Activated CD4-positive, alpha-beta T cell treated with anti-CD3 and anti-CD28 coated beads, Interleukin-2, amount 10 ng/mL, durations not matched to agents 24 days and 14 days (primary cell): ENCODE results near the gene IMP4. TPM values are rescaled to one million over a fixed set of nuclear protein-coding genes. Genes with fewer than 3 reads are reported as not detected.

Experiments used
- DNase-seq: peaks from one replicate; pipeline ENCODE4 v3.0.0; 2022
- H3K27ac Mint-ChIP-seq: one replicate; pipeline ENCODE4 v1.8.0; 2022; ENCODE audit warnings: mild to moderate bottlenecking, mixed read lengths
- H3K27me3 Mint-ChIP-seq: one replicate; pipeline ENCODE4 v1.8.0; 2022; ENCODE audit warnings: mixed read lengths
- H3K36me3 Mint-ChIP-seq: one replicate; pipeline ENCODE4 v1.8.0; 2022; ENCODE audit warnings: low read depth, mild to moderate bottlenecking, mixed read lengths
- H3K4me1 Mint-ChIP-seq: one replicate; pipeline ENCODE4 v1.8.0; 2021; ENCODE audit warnings: mixed read lengths
- H3K4me3 Mint-ChIP-seq: one replicate; pipeline ENCODE4 v1.8.0; 2022; ENCODE audit warnings: mild to moderate bottlenecking, moderate library complexity, mixed read lengths
- H3K9me3 Mint-ChIP-seq: one replicate; pipeline ENCODE4 v1.8.0; 2021; ENCODE audit warnings: mixed read lengths
- intact Hi-C: fragments of 100-400 bp; cut with micrococcal nuclease; formaldehyde crosslinking; loops from one replicate; pipeline ENCODE4 v1.15.1; 2023
- total RNA-seq: library from RNA; stranded (reverse); gene quantifications from 2 replicates; pipeline ENCODE4 v1.2.3, GENCODE V29; 2022

IMP4 gene
- total RNA-seq, 1 donor from 2014 or later: 178 TPM

GRCh38 chr2:130355578-130356431 lies 13.1 kb downstream of the IMP4 start, which contains the start of gene PTPN18:
Gene PTPN18 (plus strand): TSS chr2:130356056. CDS start chr2:130356108, 52 bp downstream.
- H3K27ac Mint-ChIP-seq: peak within 1 kb of the TSS; percentile 15
- H3K4me1 Mint-ChIP-seq: peaks cover 12% of the 10 kb centered on the region

GRCh38 chr2:130357864-130358263 lies 15.2 kb downstream of the IMP4 start:
- H3K27me3 Mint-ChIP-seq: peaks cover 3% of the 10 kb centered on the region
- H3K36me3 Mint-ChIP-seq: no peaks in the 10 kb centered on the region
- intact Hi-C loops: loop anchor here (5.0 kb wide), 1 partner anchor 34 kb away; no protein-coding TSS in a partner anchor
- no peak overlapping the region for H3K4me3 Mint-ChIP-seq
- H3K4me1 Mint-ChIP-seq: peaks cover 12% of the 10 kb centered on the region
- H3K27ac Mint-ChIP-seq: no peak overlapping the region
- no peak for DNase-seq
- no peaks in the 10 kb centered on the region for H3K9me3 Mint-ChIP-seq

More at GRCh38 chr2:130355578-130356431, 13.1 kb downstream of the IMP4 start, which contains the start of gene PTPN18:
- H3K27me3 Mint-ChIP-seq: no peaks in the 10 kb centered on the region
- intact Hi-C loops: loop anchor here (1.0 to 5.0 kb wide), 3 partner anchors 14 to 36 kb away; partner anchors contain the start of gene IMP4
- peaks cover 3% of the 10 kb centered on the region for H3K36me3 Mint-ChIP-seq
- H3K9me3 Mint-ChIP-seq: no peaks in the 10 kb centered on the region
- peak; percentile 91 for DNase-seq
- peak within 1 kb of the TSS; percentile 86 for H3K4me3 Mint-ChIP-seq

GRCh38 chr2:130358420-130359350 lies 16.0 kb downstream of the IMP4 start:
- DNase-seq: peak; percentile 53
- Mint-ChIP-seq H3K9me3 (no peaks in the 10 kb centered on the region), H3K4me1 (peaks cover 12% of the 10 kb centered on the region), H3K4me3 (no peak overlapping the region), H3K27ac (no peak overlapping the region), H3K36me3 (no peaks in the 10 kb centered on the region), H3K27me3 (peaks cover 3% of the 10 kb centered on the region)
- intact Hi-C loops: loop anchor here (5.0 kb wide), 1 partner anchor 34 kb away; no protein-coding TSS in a partner anchor

- Mint-ChIP-seq H3K27me3 (peaks cover 3% of the 10 kb centered on the region), H3K27ac (no peak overlapping the region), H3K4me1 (peaks cover 10% of the 10 kb centered on the region), H3K36me3 (no peaks in the 10 kb centered on the region), H3K4me3 (no peak overlapping the region), H3K9me3 (no peaks in the 10 kb centered on the region)
- intact Hi-C loops: loop anchor here (5.0 kb wide), 1 partner anchor 33 kb away; no protein-coding TSS in a partner anchor
- no peak for DNase-seq
Measured at GRCh38 chr2:130359466-130359865, 16.8 kb downstream of the IMP4 start.

DNA sequence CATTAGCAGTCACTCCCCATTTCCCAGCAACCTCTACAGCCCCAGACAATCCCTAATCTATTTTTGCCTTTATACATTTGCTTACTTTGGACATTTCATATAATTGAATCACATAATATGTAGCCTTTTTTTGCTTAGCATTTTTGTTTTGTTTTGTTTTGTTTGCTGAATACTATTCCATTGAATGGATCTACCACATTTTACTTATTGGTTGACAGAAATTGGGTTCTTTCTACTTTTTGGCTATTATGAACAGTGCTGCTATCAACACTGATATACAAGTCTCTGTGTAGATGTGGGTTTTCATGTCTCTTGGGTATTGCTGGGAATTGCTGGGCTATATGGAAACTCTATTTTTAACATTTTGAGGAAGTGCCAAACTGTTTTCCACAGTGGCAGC lies 20.8 kb downstream of the IMP4 start:
- Mint-ChIP-seq H3K36me3 (no peaks in the 10 kb centered on the region), H3K27ac (no peak overlapping the region), H3K4me1 (no peaks in the 10 kb centered on the region), H3K27me3 (peaks cover 9% of the 10 kb centered on the region), H3K4me3 (no peak overlapping the region), H3K9me3 (no peaks in the 10 kb centered on the region)
- DNase-seq: no peak
- intact Hi-C loops: no loop called here

DNA sequence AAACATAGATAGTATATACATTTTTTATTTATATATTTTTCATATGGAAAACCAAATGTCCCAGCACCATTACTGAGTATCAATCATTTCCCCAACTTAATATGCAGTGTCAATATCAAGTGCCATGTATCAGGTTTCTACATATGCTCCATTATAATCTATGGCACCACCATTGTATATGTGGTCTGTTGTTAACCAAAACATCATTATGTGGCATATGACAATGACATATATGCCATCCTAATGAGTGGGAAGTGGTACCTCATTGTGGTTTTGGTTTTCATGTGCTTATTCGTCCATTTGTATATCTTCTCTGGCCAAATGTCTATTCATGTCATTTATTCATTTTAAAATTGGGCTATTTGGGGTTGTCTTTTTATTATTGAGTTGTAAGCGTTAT lies 22.4 kb downstream of the IMP4 start:
- H3K36me3 Mint-ChIP-seq: no peaks in the 10 kb centered on the region

GRCh38 chr2:130365963-130366362 lies 23.3 kb downstream of the IMP4 start:
- peaks cover 13% of the 10 kb centered on the region for H3K4me1 Mint-ChIP-seq
- no peak for DNase-seq

More for the DNA sequence above, 22.4 kb downstream of the IMP4 start:
- intact Hi-C loops: no loop called here
- H3K4me3 Mint-ChIP-seq: no peak overlapping the region
- no peaks in the 10 kb centered on the region for H3K9me3 Mint-ChIP-seq
- DNase-seq: no peak
- H3K27me3 Mint-ChIP-seq: peaks cover 9% of the 10 kb centered on the region
- H3K27ac Mint-ChIP-seq: no peak overlapping the region
- H3K4me1 Mint-ChIP-seq: peaks cover 4% of the 10 kb centered on the region

GRCh38 chr2:130366720-130367119 lies 24.0 kb downstream of the IMP4 start:
- H3K27ac Mint-ChIP-seq: no peak overlapping the region
- no peaks in the 10 kb centered on the region for H3K9me3 Mint-ChIP-seq
- peaks cover 19% of the 10 kb centered on the region for H3K4me1 Mint-ChIP-seq
- H3K36me3 Mint-ChIP-seq: peaks cover 12% of the 10 kb centered on the region
- H3K4me3 Mint-ChIP-seq: no peak overlapping the region
- DNase-seq: no peak
- H3K27me3 Mint-ChIP-seq: peaks cover 7% of the 10 kb centered on the region
- intact Hi-C loops: no loop called here

More at GRCh38 chr2:130365963-130366362, 23.3 kb downstream of the IMP4 start:
- no peaks in the 10 kb centered on the region for H3K9me3 Mint-ChIP-seq
- H3K4me3 Mint-ChIP-seq: no peak overlapping the region
- intact Hi-C loops: no loop called here
- H3K27ac Mint-ChIP-seq: no peak overlapping the region
- H3K36me3 Mint-ChIP-seq: peaks cover 6% of the 10 kb centered on the region
- H3K27me3 Mint-ChIP-seq: peaks cover 9% of the 10 kb centered on the region

- H3K9me3 Mint-ChIP-seq: no peaks in the 10 kb centered on the region
- peaks cover 6% of the 10 kb centered on the region for H3K27me3 Mint-ChIP-seq
- intact Hi-C loops: no loop called here
- no peak for DNase-seq
- no peak overlapping the region for H3K4me3 Mint-ChIP-seq
- H3K4me1 Mint-ChIP-seq: peaks cover 29% of the 10 kb centered on the region
- H3K27ac Mint-ChIP-seq: no peak overlapping the region
- peaks cover 20% of the 10 kb centered on the region for H3K36me3 Mint-ChIP-seq
Measured at GRCh38 chr2:130368786-130369185, 26.1 kb downstream of the IMP4 start.

DNA sequence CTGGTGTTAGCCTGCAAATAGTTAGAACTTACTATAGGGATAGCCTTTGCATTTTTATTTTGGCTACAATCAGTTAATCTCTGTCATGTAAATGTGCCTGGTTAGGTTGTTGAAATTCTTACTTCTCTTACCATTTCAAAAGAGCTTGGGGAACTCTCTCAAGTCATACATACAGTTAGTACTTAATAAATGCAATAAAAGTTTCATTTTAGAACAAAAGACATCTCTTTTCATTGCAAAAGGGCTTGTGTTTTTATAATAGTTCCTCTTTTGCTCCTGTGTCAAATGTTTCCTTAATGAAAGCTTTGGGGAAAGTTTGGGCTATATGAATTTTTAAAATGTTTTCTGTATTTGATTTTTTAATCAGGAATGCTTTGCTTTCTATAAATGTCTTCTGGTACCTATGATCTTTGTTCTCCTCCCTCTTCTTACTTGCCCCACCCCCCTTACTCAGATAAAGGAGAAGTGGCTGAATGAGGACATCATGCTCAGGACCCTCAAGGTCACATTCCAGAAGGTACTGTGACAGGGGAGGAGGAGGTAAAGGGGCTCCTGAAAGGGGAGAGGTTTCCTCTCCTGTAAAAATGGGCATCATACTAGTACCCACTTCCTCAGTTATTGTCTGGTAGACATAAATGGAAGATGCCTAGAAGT lies 26.7 kb downstream of the IMP4 start:
- no peak for DNase-seq
- H3K4me3 Mint-ChIP-seq: no peak overlapping the region
- intact Hi-C loops: no loop called here
- H3K4me1 Mint-ChIP-seq: peaks cover 32% of the 10 kb centered on the region
- no peaks in the 10 kb centered on the region for H3K9me3 Mint-ChIP-seq
- H3K27ac Mint-ChIP-seq: no peak overlapping the region
- H3K27me3 Mint-ChIP-seq: peaks cover 6% of the 10 kb centered on the region
- H3K36me3 Mint-ChIP-seq: peaks cover 26% of the 10 kb centered on the region

DNA sequence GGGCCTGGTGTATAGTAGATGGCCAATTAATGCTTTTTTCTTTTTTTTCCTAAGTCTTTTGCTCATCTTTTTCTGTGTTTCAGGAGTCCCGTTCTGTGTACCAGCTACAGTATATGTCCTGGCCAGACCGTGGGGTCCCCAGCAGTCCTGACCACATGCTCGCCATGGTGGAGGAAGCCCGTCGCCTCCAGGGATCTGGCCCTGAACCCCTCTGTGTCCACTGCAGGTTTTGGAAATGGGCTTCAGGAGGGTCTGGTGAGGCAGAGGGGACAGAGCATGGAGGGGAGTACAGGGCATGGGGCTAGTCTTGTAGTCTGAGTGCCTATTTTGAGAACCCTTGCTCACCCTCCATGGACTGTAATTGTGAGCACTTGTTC lies 27.3 kb downstream of the IMP4 start:
- Mint-ChIP-seq H3K36me3 (peaks cover 31% of the 10 kb centered on the region), H3K27me3 (peaks cover 6% of the 10 kb centered on the region), H3K4me1 (peaks cover 36% of the 10 kb centered on the region), H3K4me3 (peak overlapping the region; percentile 97), H3K27ac (peak overlapping the region; percentile 51), H3K9me3 (no peaks in the 10 kb centered on the region)
- intact Hi-C loops: loop anchor here (5.0 kb wide), 1 partner anchor 737 kb away; the partner anchor contains the start of gene PLEKHB2
- DNase-seq: no peak

- peak; percentile 85 for DNase-seq
- intact Hi-C loops: loop anchor here (5.0 kb wide), 1 partner anchor 737 kb away; the partner anchor contains the start of gene PLEKHB2
- peaks cover 5% of the 10 kb centered on the region for H3K27me3 Mint-ChIP-seq
- H3K4me1 Mint-ChIP-seq: peaks cover 39% of the 10 kb centered on the region
- peak overlapping the region; percentile 97 for H3K27ac Mint-ChIP-seq
- peaks cover 36% of the 10 kb centered on the region for H3K36me3 Mint-ChIP-seq
- H3K4me3 Mint-ChIP-seq: peak overlapping the region; percentile 97
- no peaks in the 10 kb centered on the region for H3K9me3 Mint-ChIP-seq
Measured at GRCh38 chr2:130370490-130370889, 27.8 kb downstream of the IMP4 start.

DNA sequence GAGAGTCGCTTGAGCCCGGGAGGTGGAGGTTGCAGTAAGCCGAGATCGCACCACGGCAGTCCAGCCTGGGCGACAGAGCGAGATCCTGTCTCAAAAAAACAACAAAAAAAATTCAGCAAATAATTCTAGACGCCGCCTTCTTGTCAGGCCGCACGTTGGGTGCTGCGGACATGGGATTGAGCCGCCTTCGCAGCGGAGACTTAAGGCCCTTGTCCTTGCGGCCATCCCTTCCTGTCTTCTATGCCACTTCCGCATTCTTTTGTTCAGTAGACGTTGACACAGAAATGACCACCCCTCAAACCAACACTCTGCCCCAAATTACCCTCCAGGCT lies 29.0 kb downstream of the IMP4 start:
- H3K4me1 Mint-ChIP-seq: peaks cover 51% of the 10 kb centered on the region

More for the DNA sequence above, 29.0 kb downstream of the IMP4 start:
- Mint-ChIP-seq H3K4me3 (peak overlapping the region; percentile 97), H3K27me3 (no peaks in the 10 kb centered on the region), H3K36me3 (peaks cover 45% of the 10 kb centered on the region), H3K9me3 (no peaks in the 10 kb centered on the region), H3K27ac (peak overlapping the region; percentile 97)
- no peak for DNase-seq
- intact Hi-C loops: loop anchor here (1.0 to 5.0 kb wide), 5 partner anchors 15 to 736 kb away; partner anchors contain the start of genes IMP4, PLEKHB2, PTPN18 and SMPD4
